Hematopoietic multipotent progenitor cell treated with erythropoietin and hydrocortisone succinate and interleukin-3 and kit ligand, for 15 days (in vitro differentiated cells): Measurements from ENCODE around the gene JSRP1.

Experiments used
- DNase-seq: peaks from one replicate; pipeline ENCODE4 v3.0.0-alpha.2; 2015; ENCODE audit warnings: low spot score

The JSRP1 gene

GRCh38 chr19:2255982-2256685 lies at the start of gene JSRP1:
Gene JSRP1 (minus strand): TSS chr19:2256417. CDS start chr19:2255314, 1,103 bp downstream.
- no peak for DNase-seq

- no peak for DNase-seq
Measured at GRCh38 chr19:2305452-2306280, 49.4 kb upstream of the JSRP1 start.

- DNase-seq: no peak
Measured at GRCh38 chr19:2303211-2303798, 47.1 kb upstream of the JSRP1 start.

GRCh38 chr19:2302319-2303210 lies 46.3 kb upstream of the JSRP1 start:
- DNase-seq: no peak

- DNase-seq: no peak
Measured at GRCh38 chr19:2300533-2300932, 44.3 kb upstream of the JSRP1 start.

- DNase-seq: no peak
Measured at GRCh38 chr19:2296141-2296540, 39.9 kb upstream of the JSRP1 start.

GRCh38 chr19:2294687-2295335 lies 38.6 kb upstream of the JSRP1 start:
- no peak for DNase-seq

- no peak for DNase-seq
Measured at GRCh38 chr19:2291185-2291751, 35.1 kb upstream of the JSRP1 start.

GRCh38 chr19:2290441-2291184 lies 34.4 kb upstream of the JSRP1 start:
- no peak for DNase-seq

GRCh38 chr19:2289714-2290435 lies 33.7 kb upstream of the JSRP1 start:
- no peak for DNase-seq

GRCh38 chr19:2288818-2289713 lies 32.8 kb upstream of the JSRP1 start:
- DNase-seq: no peak

- DNase-seq: no peak
Measured at GRCh38 chr19:2288338-2288817, 32.2 kb upstream of the JSRP1 start.

GRCh38 chr19:2287585-2288337 lies 31.5 kb upstream of the JSRP1 start:
- no peak for DNase-seq

GRCh38 chr19:2286402-2287140 lies 30.4 kb upstream of the JSRP1 start:
- no peak for DNase-seq

GRCh38 chr19:2283835-2284507 lies 27.8 kb upstream of the JSRP1 start:
- no peak for DNase-seq

GRCh38 chr19:2282862-2283237 lies 26.6 kb upstream of the JSRP1 start:
- DNase-seq: no peak
